Endothelial cell of umbilical vein (primary cell): ENCODE measurements around the gene LMF1. TPM values are rescaled to one million over a fixed set of nuclear protein-coding genes. Genes with fewer than 3 reads are reported as not detected.

ENCODE experiments used
- BruUV-seq: library from RNA; stranded (reverse); fragments of 400-500 nt; replicated peaks from 2 replicates; lab custom pipeline; 2021; lab: Mats Ljungman, UMichigan
- CTCF ChIA-PET: fragments of 300-600, 350-600 bp; sonication (Branson Sonifier 250); formaldehyde crosslinking; loops from one replicate; lab custom pipeline; 2021; ENCODE audit warnings: antibody characterized with exemption, inconsistent platforms; lab: Charles Lee
- POLR2A ChIA-PET: fragments of 300-600, 350-600 bp; sonication (Branson Sonifier 250); formaldehyde crosslinking; loops from one replicate; lab custom pipeline; 2021; ENCODE audit warnings: antibody characterized with exemption, inconsistent platforms; lab: Charles Lee
- DNase-seq: peaks from one replicate; pipeline ENCODE4 v3.0.0-alpha.2; 2011; ENCODE audit warnings: low read depth, low spot score
- FAIRE-seq: peaks from 2 replicates; lab custom pipeline; 2011; peaks lifted over from hg19 to GRCh38; lab: Jason Lieb, UNC
- H2AFZ ChIP-seq: 2 replicates; pipeline ENCODE4 v1.6.0; 2012; ENCODE audit warnings: low read depth, low read length, control low read depth, inconsistent platforms
- H3K27ac ChIP-seq: 2 replicates; pipeline ENCODE4 v1.5.1; 2011; ENCODE audit warnings: low read depth, mild to moderate bottlenecking, control low read depth, low read length, moderate library complexity; ENCODE audit not compliant: insufficient read depth
- H3K27me3 ChIP-seq, 2 experiments: 2 replicates each; pipeline versions ENCODE4 v1.6.0 to v1.6.1; 2011; ENCODE audit warnings: low read length in 2 of 2, mixed read lengths in 1 of 2; ENCODE audit not compliant: control insufficient read depth in 2 of 2, insufficient read depth in 2 of 2
- H3K36me3 ChIP-seq, 2 experiments: 2 replicates in 1 of 2; 3 replicates in 1 of 2; pipeline ENCODE4 v1.5.1; 2011; ENCODE audit warnings: low read length in 2 of 2, mild to moderate bottlenecking in 1 of 2, moderate library complexity in 1 of 2; ENCODE audit not compliant: control insufficient read depth in 2 of 2, insufficient read depth in 2 of 2; ENCODE audit errors: extremely low read depth in 1 of 2
- H3K4me1 ChIP-seq: 3 replicates; pipeline ENCODE4 v1.5.1; 2011; ENCODE audit warnings: mild to moderate bottlenecking, low read length; ENCODE audit not compliant: control insufficient read depth, insufficient read depth; ENCODE audit errors: extremely low read depth
- H3K4me2 ChIP-seq: 2 replicates; pipeline ENCODE4 v1.6.1; 2011; ENCODE audit warnings: low read length, control low read depth, mixed read lengths; ENCODE audit not compliant: insufficient read depth
- H3K4me3 ChIP-seq, 3 experiments: fragments of 200-600 bp in 1 of 3; sonication (generic), shearing (Covaris generic) in 1 of 3; replicated peaks in 1 of 3; 2 replicates each; pipeline ENCODE4 v1.5.1; 2011 to 2016; ENCODE audit warnings: control low read depth in 3 of 3, low read length in 3 of 3, mild to moderate bottlenecking in 2 of 3, inconsistent platforms in 1 of 3, low read depth in 1 of 3, moderate library complexity in 1 of 3; ENCODE audit not compliant: insufficient read depth in 1 of 3
- H3K79me2 ChIP-seq: 2 replicates; pipeline ENCODE4 v1.6.0; 2012; ENCODE audit warnings: low read length, inconsistent platforms; ENCODE audit not compliant: control insufficient read depth, insufficient read depth
- H3K9ac ChIP-seq: replicated peaks from 2 replicates; pipeline ENCODE3; 2011; ENCODE audit warnings: low read length, control low read depth; ENCODE audit not compliant: insufficient read depth; ENCODE audit errors: extremely low read depth
- H3K9me1 ChIP-seq: replicated peaks from 3 replicates; pipeline ENCODE4 v1.6.0; 2011; ENCODE audit warnings: mild to moderate bottlenecking, low read length; ENCODE audit not compliant: control insufficient read depth, insufficient read depth; ENCODE audit errors: extremely low read depth
- H3K9me3 ChIP-seq: replicated peaks from 2 replicates; pipeline ENCODE4 v1.5.1; 2012; ENCODE audit warnings: low read length, inconsistent platforms; ENCODE audit not compliant: control insufficient read depth, insufficient read depth
- H4K20me1 ChIP-seq: replicated peaks from 2 replicates; pipeline ENCODE3; 2011; ENCODE audit warnings: mild to moderate bottlenecking, low read length; ENCODE audit not compliant: control insufficient read depth, insufficient read depth; ENCODE audit errors: extremely low read depth
- EZH2 ChIP-seq: IDR thresholded peaks from 2 replicates; pipeline ENCODE4 v1.6.1; 2012; ENCODE audit warnings: borderline replicate concordance, low read depth, mild to moderate bottlenecking, moderate library complexity, low read length, inconsistent platforms; ENCODE audit not compliant: severe bottlenecking
- FOS ChIP-seq: IDR thresholded peaks from 2 replicates; pipeline ENCODE4 v1.6.1; 2011; ENCODE audit warnings: mild to moderate bottlenecking, low read length, moderate library complexity, borderline replicate concordance; ENCODE audit not compliant: insufficient read depth
- GATA2 ChIP-seq: IDR thresholded peaks from 2 replicates; pipeline ENCODE4 v1.7.0; 2011; ENCODE audit warnings: low read depth, mild to moderate bottlenecking, moderate library complexity, mixed read lengths, low read length; ENCODE audit not compliant: insufficient read length, insufficient read depth
- JUN ChIP-seq: IDR thresholded peaks from 2 replicates; pipeline ENCODE4 v1.6.1; 2011; ENCODE audit warnings: borderline replicate concordance, low read depth; ENCODE audit not compliant: insufficient read length, insufficient read depth
- MYC ChIP-seq: IDR thresholded peaks from one replicate; pipeline ENCODE4 v1.6.1; 2011; ENCODE audit warnings: mild to moderate bottlenecking, low read depth, low read length
- POLR2A ChIP-seq: IDR thresholded peaks from 2 replicates; pipeline ENCODE4 v1.6.1; 2012; ENCODE audit warnings: low read depth, mild to moderate bottlenecking, control low read depth, low read length
- POLR2AphosphoS5 ChIP-seq: IDR thresholded peaks from 2 replicates; pipeline ENCODE4 v1.6.1; 2012; ENCODE audit warnings: low read depth, mild to moderate bottlenecking, control low read depth, low read length, moderate library complexity; ENCODE audit not compliant: insufficient read depth
- dilution Hi-C: fragments of 300-500 bp; cut with MboI; formaldehyde crosslinking; loops from one replicate; pipeline ENCODE4 v1.15.0; 2019; ENCODE audit warnings: low sequenced_read_pairs; ENCODE audit not compliant: extremely low pct_ligation_motif_present
- intact Hi-C: fragments of 100-400 bp; cut with micrococcal nuclease; formaldehyde crosslinking; loops from one replicate; pipeline ENCODE4 v1.10.0; 2022
- polyA plus RNA-seq, 4 experiments: library from polyadenylated mRNA; depleted of rRNA in 3 of 4; stranded (reverse) in 3 of 4; unstranded in 1 of 4; fragments of >200 nt; gene quantifications; 2 replicates each; pipeline versions ENCODE4 v1.2.1 to v1.2.3, GENCODE V29; 2011 to 2012; ENCODE audit warnings: missing spikeins in 1 of 4
- total RNA-seq: library from RNA; stranded (reverse); gene quantifications from 2 replicates; pipeline ENCODE4 v1.2.3, GENCODE V29; 2021
- TF ChIP-seq, protein P1 (sequence below): IDR thresholded peaks from 2 replicates; pipeline ENCODE4 v1.6.1; 2011; ENCODE audit not compliant: insufficient read depth, insufficient read length
- TF ChIP-seq, protein P2 (sequence below), 2 donors: IDR thresholded peaks; 1 replicate in 1 of 2; 2 replicates in 1 of 2; pipeline ENCODE4 v1.5.1; 2011; ENCODE audit warnings: low read length in 2 of 2, mild to moderate bottlenecking in 2 of 2, moderate library complexity in 2 of 2, control low read depth in 1 of 2, inconsistent platforms in 1 of 2, low read depth in 1 of 2; ENCODE audit not compliant: insufficient read depth in 1 of 2; ENCODE audit errors: extremely low read depth in 1 of 2

Gene LMF1
- total and polyA plus RNA-seq, 2 donors (not counting 3 experiments of a cell fraction or from before 2014, with no cell fraction given): 17.8 TPM

DNA sequence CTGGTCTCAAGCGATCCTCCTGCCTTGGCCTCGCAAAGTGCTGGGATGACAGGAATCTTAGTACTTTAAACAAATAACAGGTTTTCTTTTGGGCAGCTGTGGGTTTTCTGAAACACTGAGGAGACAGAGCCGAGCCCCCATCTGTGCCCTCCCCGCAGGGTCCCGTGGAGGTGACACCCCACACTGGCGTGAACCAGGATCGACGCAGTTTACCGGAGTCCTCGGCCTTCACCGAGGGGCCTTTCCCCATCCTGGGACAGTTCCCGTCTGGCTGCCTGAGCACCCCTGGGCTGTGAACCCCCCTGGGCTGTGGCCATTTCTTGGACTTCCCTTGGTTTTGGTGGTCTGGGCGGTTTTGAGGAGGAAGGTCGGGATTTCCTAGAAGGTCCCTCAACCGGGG is 154.9 kb downstream of the LMF1 start:
- TF ChIP-seq MYC: no peak
- TF ChIP-seq, protein P1, sequence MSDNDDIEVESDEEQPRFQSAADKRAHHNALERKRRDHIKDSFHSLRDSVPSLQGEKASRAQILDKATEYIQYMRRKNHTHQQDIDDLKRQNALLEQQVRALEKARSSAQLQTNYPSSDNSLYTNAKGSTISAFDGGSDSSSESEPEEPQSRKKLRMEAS: no peak
- TF ChIP-seq GATA2: no peak
- no peak for TF ChIP-seq POLR2A
- TF ChIP-seq JUN: no peak
- no peak for TF ChIP-seq FOS
- TF ChIP-seq, protein P2, sequence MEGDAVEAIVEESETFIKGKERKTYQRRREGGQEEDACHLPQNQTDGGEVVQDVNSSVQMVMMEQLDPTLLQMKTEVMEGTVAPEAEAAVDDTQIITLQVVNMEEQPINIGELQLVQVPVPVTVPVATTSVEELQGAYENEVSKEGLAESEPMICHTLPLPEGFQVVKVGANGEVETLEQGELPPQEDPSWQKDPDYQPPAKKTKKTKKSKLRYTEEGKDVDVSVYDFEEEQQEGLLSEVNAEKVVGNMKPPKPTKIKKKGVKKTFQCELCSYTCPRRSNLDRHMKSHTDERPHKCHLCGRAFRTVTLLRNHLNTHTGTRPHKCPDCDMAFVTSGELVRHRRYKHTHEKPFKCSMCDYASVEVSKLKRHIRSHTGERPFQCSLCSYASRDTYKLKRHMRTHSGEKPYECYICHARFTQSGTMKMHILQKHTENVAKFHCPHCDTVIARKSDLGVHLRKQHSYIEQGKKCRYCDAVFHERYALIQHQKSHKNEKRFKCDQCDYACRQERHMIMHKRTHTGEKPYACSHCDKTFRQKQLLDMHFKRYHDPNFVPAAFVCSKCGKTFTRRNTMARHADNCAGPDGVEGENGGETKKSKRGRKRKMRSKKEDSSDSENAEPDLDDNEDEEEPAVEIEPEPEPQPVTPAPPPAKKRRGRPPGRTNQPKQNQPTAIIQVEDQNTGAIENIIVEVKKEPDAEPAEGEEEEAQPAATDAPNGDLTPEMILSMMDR (IDR thresholded peaks at IDR 0.05; ENCODE audit: extremely low read depth in 1 of 2, insufficient read depth in 1 of 2, low read depth in 1 of 2, low read length in 2 of 2): no peak
- TF ChIP-seq POLR2AphosphoS5: no peak
- no peak for TF ChIP-seq EZH2
- ChIA-PET POLR2A (no interaction called here), CTCF (interaction anchor here (1.8 kb wide), 1 partner anchor 242 kb away, joined by 10 read pairs; no protein-coding TSS in a partner anchor)
- Histone ChIP-seq H4K20me1 (no peaks in the 10 kb centered on the region), H3K4me1 (no peaks in the 10 kb centered on the region), H3K27me3 (peaks cover 2 to 20% of the 10 kb centered on the region in 2 experiments), H3K9me1 (no peaks in the 10 kb centered on the region), H2AFZ (no peak overlapping the region), H3K79me2 (no peaks in the 10 kb centered on the region), H3K9ac (no peak overlapping the region), H3K9me3 (no peaks in the 10 kb centered on the region), H3K4me2 (no peak overlapping the region), H3K36me3 (no peaks in the 10 kb centered on the region), H3K4me3 (no peak overlapping the region), H3K27ac (no peak overlapping the region)
- intact Hi-C loops (no loop called here), dilution Hi-C loops (no loop called here)
- no TSS peak for BruUV-seq
- FAIRE-seq (no peak), DNase-seq (no peak)
